ENCODE data around the gene GDE1. TPM values are rescaled to one million over a fixed set of nuclear protein-coding genes. Genes with fewer than 3 reads are reported as not detected.
"Not testable (repeated sequence)": the region's sequence is repeated elsewhere in the genome, so short reads cannot be mapped to it uniquely, and the experiment has no call there.

GDE1 gene
- total RNA-seq, 2 experiments from 2014 or later = 54.6 to 55.4 TPM

- not testable (repeated sequence) for H3K27me3 Mint-ChIP-seq, H3K4me3 Mint-ChIP-seq, DNase-seq, H3K9me3 Mint-ChIP-seq
- CTCF ChIA-PET = interaction anchor here (1.4 kb wide), 1 partner anchor 12 kb away, joined by 14 read pairs; the partner anchor contains the start of gene VPS35L
- POLR2A ChIA-PET = interaction anchor here (1.3 to 1.9 kb wide), 2 partner anchors 11 to 19 kb away, joined by 8 to 10 read pairs; partner anchors contain the start of genes CCP110 and VPS35L
- peaks cover 21% of the 10 kb centered on the region for H3K4me1 Mint-ChIP-seq
- H3K27ac Mint-ChIP-seq = peak overlapping the region; percentile 55
- H3K36me3 Mint-ChIP-seq (ENCODE audit: low read depth) = peaks cover 62% of the 10 kb centered on the region
These were observed 21.5 kb upstream of the GDE1 start for GRCh38 chr16:19543278-19543996.

GRCh38 chr16:19542138-19542821 lies 20.4 kb upstream of the GDE1 start:
- Mint-ChIP-seq H3K27ac (no peak overlapping the region), H3K4me3 (no peak overlapping the region), H3K4me1 (peaks cover 19% of the 10 kb centered on the region), H3K9me3 (peaks cover 5% of the 10 kb centered on the region), H3K36me3 (ENCODE audit: low read depth) (peaks cover 60% of the 10 kb centered on the region), H3K27me3 (no peaks in the 10 kb centered on the region)
- ChIA-PET CTCF (interaction anchor here (1.4 kb wide), 1 partner anchor 13 kb away, joined by 14 read pairs; the partner anchor contains the start of gene VPS35L), POLR2A (interaction anchor here (1.3 to 1.9 kb wide), 2 partner anchors 12 to 18 kb away, joined by 8 to 10 read pairs; partner anchors contain the start of genes CCP110 and VPS35L)
- no peak for DNase-seq

GRCh38 chr16:19540241-19540970 lies 18.5 kb upstream of the GDE1 start:
- Mint-ChIP-seq H3K27ac (no peak overlapping the region), H3K27me3 (no peaks in the 10 kb centered on the region), H3K9me3 (peaks cover 5% of the 10 kb centered on the region), H3K4me1 (peaks cover 17% of the 10 kb centered on the region), H3K4me3 (no peak overlapping the region), H3K36me3 (ENCODE audit: low read depth) (peaks cover 71% of the 10 kb centered on the region)
- ChIA-PET POLR2A (interaction anchor here (4.2 kb wide), 1 partner anchor 16 kb away, joined by 22 read pairs; the partner anchor contains the start of gene CCP110), CTCF (interaction anchor here (1.1 to 2.6 kb wide), 6 partner anchors 9 to 43 kb away, joined by 3 to 13 read pairs (median 4); partner anchors contain the start of gene VPS35L)
- DNase-seq = no peak

- peaks cover 8% of the 10 kb centered on the region for H3K4me1 Mint-ChIP-seq
- peaks cover 75% of the 10 kb centered on the region for H3K36me3 Mint-ChIP-seq (ENCODE audit: low read depth)
- no peaks in the 10 kb centered on the region for H3K9me3 Mint-ChIP-seq
- no peak for DNase-seq
- ChIA-PET CTCF (no interaction called here), POLR2A (no interaction called here)
- H3K27ac Mint-ChIP-seq = no peak overlapping the region
- H3K4me3 Mint-ChIP-seq = no peak overlapping the region
- H3K27me3 Mint-ChIP-seq = no peaks in the 10 kb centered on the region
These were observed 10.7 kb upstream of the GDE1 start for GRCh38 chr16:19532601-19533000.

- ChIA-PET CTCF (interaction anchor here (1.0 kb wide), 1 partner anchor 12 kb away, joined by 3 read pairs; no protein-coding TSS in a partner anchor), POLR2A (interaction anchor here (1.6 to 2.4 kb wide), 2 partner anchors 27 to 28 kb away, joined by 3 to 6 read pairs; partner anchors contain the start of gene VPS35L)
- Mint-ChIP-seq H3K27ac (no peak overlapping the region), H3K9me3 (no peaks in the 10 kb centered on the region), H3K36me3 (ENCODE audit: low read depth) (peaks cover 58% of the 10 kb centered on the region), H3K4me3 (no peak overlapping the region), H3K27me3 (no peaks in the 10 kb centered on the region), H3K4me1 (peaks cover 26% of the 10 kb centered on the region)
- no peak for DNase-seq
These were observed 6.8 kb upstream of the GDE1 start for GRCh38 chr16:19528666-19529065.

- H3K9me3 Mint-ChIP-seq = no peaks in the 10 kb centered on the region
- CTCF ChIA-PET = interaction anchor here (1.1 to 1.9 kb wide), 3 partner anchors 24 to 28 kb away, joined by 4 to 9 read pairs (median 8); partner anchors contain the start of gene VPS35L
- no peaks in the 10 kb centered on the region for H3K27me3 Mint-ChIP-seq
- no peak overlapping the region for H3K27ac Mint-ChIP-seq
- DNase-seq = no peak
- H3K4me1 Mint-ChIP-seq = peaks cover 30% of the 10 kb centered on the region
- H3K4me3 Mint-ChIP-seq = no peak overlapping the region
- peaks cover 44% of the 10 kb centered on the region for H3K36me3 Mint-ChIP-seq (ENCODE audit: low read depth)
- POLR2A ChIA-PET = interaction anchor here (1.7 kb wide), 1 partner anchor 28 kb away, joined by 4 read pairs; the partner anchor contains the start of gene VPS35L
These were observed 5.3 kb upstream of the GDE1 start for GRCh38 chr16:19527161-19527560.

GRCh38 chr16:19525385-19525723 lies 3.5 kb upstream of the GDE1 start:
- ChIA-PET POLR2A (interaction anchor here (0.6 to 3.4 kb wide), 7 partner anchors 8 to 30 kb away, joined by 3 to 103 read pairs (median 8); partner anchors contain the start of gene VPS35L), CTCF (interaction anchor here (0.7 to 2.2 kb wide), 3 partner anchors 9 to 30 kb away, joined by 3 to 10 read pairs (median 3); partner anchors contain the start of gene VPS35L)
- no peak for DNase-seq
- peak overlapping the region; percentile 83 for H3K27ac Mint-ChIP-seq
- no peaks in the 10 kb centered on the region for H3K27me3 Mint-ChIP-seq
- peaks cover 42% of the 10 kb centered on the region for H3K36me3 Mint-ChIP-seq (ENCODE audit: low read depth)
- no peaks in the 10 kb centered on the region for H3K9me3 Mint-ChIP-seq
- peak overlapping the region; percentile 96 for H3K4me3 Mint-ChIP-seq
- H3K4me1 Mint-ChIP-seq = peaks cover 42% of the 10 kb centered on the region

GRCh38 chr16:19524616-19525384 lies 2.9 kb upstream of the GDE1 start:
- peak overlapping the region; percentile 83 for H3K27ac Mint-ChIP-seq
- DNase-seq = no peak
- ChIA-PET CTCF (interaction anchor here (0.7 to 2.2 kb wide), 5 partner anchors 8 to 33 kb away, joined by 3 to 30 read pairs (median 3); partner anchors contain the start of gene VPS35L), POLR2A (interaction anchor here (0.6 to 3.4 kb wide), 16 partner anchors 11 to 737 kb away, joined by 3 to 103 read pairs (median 4); partner anchors contain the start of genes COQ7, ITPRIPL2 and VPS35L)
- H3K9me3 Mint-ChIP-seq = no peaks in the 10 kb centered on the region
- H3K4me1 Mint-ChIP-seq = peaks cover 46% of the 10 kb centered on the region
- no peaks in the 10 kb centered on the region for H3K27me3 Mint-ChIP-seq
- H3K4me3 Mint-ChIP-seq = peak overlapping the region; percentile 96
- H3K36me3 Mint-ChIP-seq (ENCODE audit: low read depth) = peaks cover 36% of the 10 kb centered on the region

GRCh38 chr16:19524356-19524615 lies 2.4 kb upstream of the GDE1 start:
- peak overlapping the region; percentile 96 for H3K4me3 Mint-ChIP-seq
- POLR2A ChIA-PET = interaction anchor here (0.6 to 3.4 kb wide), 15 partner anchors 12 to 736 kb away, joined by 3 to 103 read pairs (median 5); partner anchors contain the start of genes COQ7, ITPRIPL2 and VPS35L
- DNase-seq = no peak

GRCh38 chr16:19523559-19524355 lies 1.9 kb upstream of the GDE1 start, which contains the start of gene CCP110:
Gene CCP110 (plus strand): TSS chr16:19523942. CDS start chr16:19527882, 3,940 bp downstream.
- Mint-ChIP-seq H3K9me3 (no peaks in the 10 kb centered on the region), H3K4me1 (peaks cover 55% of the 10 kb centered on the region), H3K4me3 (peak within 1 kb of the TSS; percentile 96), H3K27me3 (no peaks in the 10 kb centered on the region), H3K27ac (peak within 1 kb of the TSS; percentile 83), H3K36me3 (ENCODE audit: low read depth) (peaks cover 33% of the 10 kb centered on the region)
- CTCF ChIA-PET = interaction anchor here (0.6 to 2.2 kb wide), 6 partner anchors 7 to 438 kb away, joined by 3 to 30 read pairs (median 4); partner anchors contain the start of gene VPS35L
- peak; percentile 97 for DNase-seq
- POLR2A ChIA-PET = interaction anchor here (0.6 to 3.4 kb wide), 16 partner anchors 12 to 735 kb away, joined by 3 to 103 read pairs (median 4); partner anchors contain the start of genes COQ7, ITPRIPL2 and VPS35L

More at GRCh38 chr16:19524356-19524615, 2.4 kb upstream of the GDE1 start:
- Mint-ChIP-seq H3K27ac (peak overlapping the region; percentile 83), H3K36me3 (ENCODE audit: low read depth) (peaks cover 34% of the 10 kb centered on the region), H3K4me1 (peaks cover 50% of the 10 kb centered on the region), H3K27me3 (no peaks in the 10 kb centered on the region), H3K9me3 (no peaks in the 10 kb centered on the region)
- CTCF ChIA-PET = interaction anchor here (0.8 to 2.2 kb wide), 4 partner anchors 8 to 33 kb away, joined by 3 to 30 read pairs (median 6); partner anchors contain the start of gene VPS35L

- H3K4me1 Mint-ChIP-seq = peaks cover 60% of the 10 kb centered on the region
- DNase-seq = no peak
- POLR2A ChIA-PET = interaction anchor here (0.7 to 3.4 kb wide), 7 partner anchors 13 to 456 kb away, joined by 3 to 103 read pairs (median 8); partner anchors contain the start of genes COQ7, ITPRIPL2 and VPS35L
- H3K36me3 Mint-ChIP-seq (ENCODE audit: low read depth) = peaks cover 27% of the 10 kb centered on the region
- H3K9me3 Mint-ChIP-seq = no peaks in the 10 kb centered on the region
- H3K27ac Mint-ChIP-seq = no peak overlapping the region
- no peak overlapping the region for H3K4me3 Mint-ChIP-seq
- CTCF ChIA-PET = interaction anchor here (0.6 to 2.2 kb wide), 3 partner anchors 20 to 438 kb away, joined by 3 to 30 read pairs (median 10); partner anchors contain the start of gene VPS35L
- H3K27me3 Mint-ChIP-seq = no peaks in the 10 kb centered on the region
These were observed 1.3 kb upstream of the GDE1 start for GRCh38 chr16:19523184-19523558.
